PC-3 (cell line): ENCODE data around the gene C5AR2. TPM values are rescaled to one million over a fixed set of nuclear protein-coding genes. Genes with fewer than 3 reads are reported as not detected.
"Not testable (repeated sequence)": the region's sequence is repeated elsewhere in the genome, so short reads cannot be mapped to it uniquely, and the experiment has no call there.

ENCODE experiments used
- ATAC-seq: fragments of 200-7000 bp; cut with Tn5 transposase; 2 replicates; pipeline ENCODE4 v1.9.1; 2020; ENCODE audit warnings: mild to moderate bottlenecking, moderate library complexity
- BruUV-seq: library from RNA; stranded (reverse); fragments of 400-500 nt; replicated peaks from 2 replicates; lab custom pipeline; 2021; lab: Mats Ljungman, UMichigan
- CTCF ChIA-PET: fragments of 300-600 bp; sonication (Branson Sonifier 250); formaldehyde crosslinking; loops from one replicate; lab custom pipeline; 2022; ENCODE audit warnings: antibody characterized with exemption; lab: Charles Lee
- POLR2A ChIA-PET: fragments of 300-600 bp; sonication (Branson Sonifier 250); formaldehyde crosslinking; loops from one replicate; lab custom pipeline; 2022; ENCODE audit warnings: antibody characterized with exemption; ENCODE audit not compliant: unreplicated experiment; lab: Charles Lee
- DNase-seq: peaks from one replicate; pipeline ENCODE4 v3.0.0-alpha.2; 2015
- H2AFZ ChIP-seq: fragments of 300-600 bp; sonication (generic); 2 replicates; pipeline ENCODE4 v1.6.0; 2016; ENCODE audit warnings: antibody characterized with exemption, low read length
- H3F3A ChIP-seq: fragments of 300-600 bp; sonication (generic); one replicate; pipeline ENCODE4 v1.6.0; 2017; ENCODE audit warnings: antibody characterized with exemption, low read length, control low read depth, mild to moderate bottlenecking; ENCODE audit not compliant: unreplicated experiment
- H3K27ac ChIP-seq: fragments of 300-600 bp; sonication (generic); 2 replicates; pipeline ENCODE4 v1.5.1; 2016; ENCODE audit warnings: mild to moderate bottlenecking, low read length
- H3K27me3 ChIP-seq: fragments of 300-600 bp; sonication (generic); 2 replicates; pipeline ENCODE4 v1.6.1; 2016; ENCODE audit warnings: low read length, mixed read lengths
- H3K36me3 ChIP-seq: fragments of 300-600 bp; sonication (generic); 2 replicates; pipeline ENCODE4 v1.6.1; 2016; ENCODE audit warnings: low read depth, mixed run types, low read length, mixed read lengths
- H3K4me1 ChIP-seq: fragments of 300-600 bp; sonication (generic); 2 replicates; pipeline ENCODE4 v1.5.1; 2016; ENCODE audit warnings: low read length; ENCODE audit not compliant: insufficient read depth
- H3K4me2 ChIP-seq: fragments of 300-600 bp; sonication (generic); 2 replicates; pipeline ENCODE4 v1.6.0; 2016; ENCODE audit warnings: low read length
- H3K4me3 ChIP-seq: fragments of 300-600 bp; sonication (generic); 2 replicates; pipeline ENCODE4 v1.5.1; 2016; ENCODE audit warnings: mild to moderate bottlenecking, low read length, mixed read lengths
- H3K79me2 ChIP-seq: fragments of 300-600 bp; sonication (generic); 2 replicates; pipeline ENCODE4 v1.6.1; 2017; ENCODE audit warnings: low read length, mixed read lengths
- H3K9ac ChIP-seq: fragments of 300-600 bp; sonication (generic); 2 replicates; pipeline ENCODE4 v1.6.0; 2016; ENCODE audit warnings: mild to moderate bottlenecking, low read length
- H3K9me2 ChIP-seq: fragments of 300-600 bp; sonication (generic); replicated peaks from 2 replicates; pipeline ENCODE4 v1.6.1; 2016; ENCODE audit warnings: mixed run types, low read length, mixed read lengths
- H3K9me3 ChIP-seq: fragments of 300-600 bp; sonication (generic); 2 replicates; pipeline ENCODE4 v1.6.1; 2016; ENCODE audit warnings: low read length, mixed read lengths
- H4K20me1 ChIP-seq: fragments of 300-600 bp; sonication (generic); 2 replicates; pipeline ENCODE4 v1.6.1; 2016; ENCODE audit warnings: low read length, mixed read lengths
- CTCF ChIP-seq: fragments of 300-600 bp; sonication (generic); conservative IDR thresholded peaks from 2 replicates; pipeline ENCODE4 v1.5.1; 2017; ENCODE audit warnings: antibody characterized with exemption, low read depth, mild to moderate bottlenecking, low read length
- EZH2 ChIP-seq: fragments of 300-600 bp; sonication (generic); IDR thresholded peaks from one replicate; pipeline ENCODE4 v1.6.1; 2017; ENCODE audit warnings: antibody characterized with exemption, mild to moderate bottlenecking, low read length; ENCODE audit not compliant: unreplicated experiment
- EZH2phosphoT487 ChIP-seq: fragments of 300-600 bp; sonication (generic); IDR thresholded peaks from 2 replicates; pipeline ENCODE4 v1.6.1; 2018; ENCODE audit warnings: mild to moderate bottlenecking, antibody characterized with exemption, low read length, borderline replicate concordance
- intact Hi-C: fragments of 100-400 bp; cut with micrococcal nuclease; formaldehyde crosslinking; loops from 2 replicates; pipeline ENCODE4 v1.9.0; 2023
- total RNA-seq: library from RNA; depleted of rRNA; stranded (reverse); fragments of >200 nt; gene quantifications from 2 replicates; pipeline ENCODE4 v1.2.3, GENCODE V29; 2014

C5AR2 gene
- total RNA-seq, 1 experiment from 2014 or later: not detected

- no peak overlapping the region for H3K9ac ChIP-seq
- H4K20me1 ChIP-seq: no peaks in the 10 kb centered on the region
- ATAC-seq (peak; percentile 52; the same call in 1 of the 2 replicates), DNase-seq (peak; percentile 71)
- POLR2A ChIA-PET: no interaction called here
- no peaks in the 10 kb centered on the region for H3K36me3 ChIP-seq
- H2AFZ ChIP-seq: no peak overlapping the region
- no peaks in the 10 kb centered on the region for H3F3A ChIP-seq
- H3K27ac ChIP-seq: no peak overlapping the region
- no peaks in the 10 kb centered on the region for H3K79me2 ChIP-seq
- peaks cover 5% of the 10 kb centered on the region for H3K4me1 ChIP-seq
- TF ChIP-seq CTCF: peak; percentile 76
- no peak for TF ChIP-seq EZH2
- TF ChIP-seq EZH2phosphoT487: no peak
- no peak overlapping the region for H3K4me2 ChIP-seq
- H3K9me3 ChIP-seq: no peaks in the 10 kb centered on the region
- no peak overlapping the region for H3K4me3 ChIP-seq
- no peaks in the 10 kb centered on the region for H3K27me3 ChIP-seq
- no peaks in the 10 kb centered on the region for H3K9me2 ChIP-seq
- BruUV-seq: no TSS peak
- CTCF ChIA-PET: interaction anchor here (0.5 kb wide), 1 partner anchor 134 kb away, joined by 3 read pairs; no protein-coding TSS in a partner anchor
- intact Hi-C loops: no loop called here
Measured at GRCh38 chr19:47284324-47284899, 47.6 kb upstream of the C5AR2 start.

GRCh38 chr19:47296036-47296435 lies 35.9 kb upstream of the C5AR2 start:
- H3K4me2 ChIP-seq: no peak overlapping the region
- BruUV-seq: no TSS peak
- no peak overlapping the region for H3K27ac ChIP-seq
- H3K9me3 ChIP-seq: no peaks in the 10 kb centered on the region
- no peaks in the 10 kb centered on the region for H3K9me2 ChIP-seq
- H3K27me3 ChIP-seq: no peaks in the 10 kb centered on the region
- TF ChIP-seq EZH2phosphoT487: no peak
- TF ChIP-seq CTCF: peak; percentile 65
- TF ChIP-seq EZH2: no peak
- CTCF ChIA-PET: no interaction called here
- no peaks in the 10 kb centered on the region for H3K4me1 ChIP-seq
- no peak overlapping the region for H2AFZ ChIP-seq
- no peaks in the 10 kb centered on the region for H3F3A ChIP-seq
- H3K4me3 ChIP-seq: no peak overlapping the region
- no peaks in the 10 kb centered on the region for H3K36me3 ChIP-seq
- ATAC-seq (peak; percentile 82), DNase-seq (peak; percentile 87)
- no peaks in the 10 kb centered on the region for H4K20me1 ChIP-seq
- POLR2A ChIA-PET: no interaction called here
- no peaks in the 10 kb centered on the region for H3K79me2 ChIP-seq
- H3K9ac ChIP-seq: no peak overlapping the region
- intact Hi-C loops: loop anchor here (1.0 to 5.0 kb wide), 2 partner anchors 95 to 131 kb away; no protein-coding TSS in a partner anchor

GRCh38 chr19:47300867-47301266 lies 31.1 kb upstream of the C5AR2 start:
- H4K20me1 ChIP-seq, H3K36me3 ChIP-seq, H3F3A ChIP-seq, H3K4me1 ChIP-seq, H3K4me3 ChIP-seq, H3K9me2 ChIP-seq, H3K79me2 ChIP-seq, H3K9ac ChIP-seq, H3K4me2 ChIP-seq, ATAC-seq, H3K27ac ChIP-seq, H3K27me3 ChIP-seq, BruUV-seq, DNase-seq, intact Hi-C loops, CTCF ChIA-PET, H3K9me3 ChIP-seq, H2AFZ ChIP-seq: not testable (repeated sequence)
- POLR2A ChIA-PET: interaction anchor here (0.7 kb wide), 1 partner anchor 391 kb away, joined by 7 read pairs; no protein-coding TSS in a partner anchor
